SK-N-SH (cell line): ENCODE results near the gene C11orf91. TPM values are rescaled to one million over a fixed set of nuclear protein-coding genes. Genes with fewer than 3 reads are reported as not detected.

ENCODE experiments used
- CTCF ChIA-PET: fragments of 300-600, 350-600 bp; formaldehyde crosslinking; extraction: SDS; loops from one replicate; lab custom pipeline; 2021; lab: Yijun Ruan, JAX
- POLR2A ChIA-PET: fragments of 350-600 bp; sonication (Branson Sonifier 250); formaldehyde crosslinking; extraction: SDS; loops from one replicate; lab custom pipeline; 2020; ENCODE audit warnings: antibody characterized with exemption, inconsistent platforms; lab: Yijun Ruan, JAX
- DNase-seq: peaks from one replicate; pipeline ENCODE4 v3.0.0; 2012
- H2AFZ ChIP-seq: fragments of 200-600 bp; sonication (generic); 2 replicates; pipeline ENCODE4 v1.8.1; 2016; ENCODE audit warnings: antibody characterized with exemption, mild to moderate bottlenecking, low read depth
- H3F3A ChIP-seq: fragments of 200-600 bp; sonication (generic); replicated peaks from 2 replicates; pipeline ENCODE3; 2016; ENCODE audit warnings: antibody characterized with exemption, mild to moderate bottlenecking; ENCODE audit not compliant: insufficient read depth
- H3K27ac ChIP-seq, 2 experiments: fragments of 200-500 bp in 1 of 2; fragments of 200-600 bp in 1 of 2; sonication (Bioruptor generic) in 1 of 2; sonication (generic), shearing (Covaris generic) in 1 of 2; 2 replicates each; pipeline versions ENCODE4 v1.5.1 to v1.6.1; 2014 to 2016; ENCODE audit warnings: low read depth in 2 of 2, inconsistent platforms in 1 of 2, low read length in 1 of 2, mild to moderate bottlenecking in 1 of 2, mixed read lengths in 1 of 2
- H3K27me3 ChIP-seq: fragments of 200-600 bp; sonication (generic), shearing (Covaris generic); 2 replicates; pipeline ENCODE4 v1.6.1; 2016; ENCODE audit warnings: mixed run types; ENCODE audit not compliant: insufficient read depth
- H3K36me3 ChIP-seq, 2 experiments: fragments of 200-500 bp in 1 of 2; fragments of 200-600 bp in 1 of 2; sonication (Bioruptor generic) in 1 of 2; sonication (generic) in 1 of 2; replicated peaks in 1 of 2; 2 replicates each; pipeline versions ENCODE3 to v1.5.1; 2014 to 2016; ENCODE audit warnings: low read length in 1 of 2, mild to moderate bottlenecking in 1 of 2; ENCODE audit not compliant: insufficient read depth in 2 of 2, control insufficient read depth in 1 of 2
- H3K4me1 ChIP-seq, 2 experiments: fragments of 200-500 bp in 1 of 2; fragments of 200-600 bp in 1 of 2; sonication (Bioruptor generic) in 1 of 2; sonication (generic), shearing (Covaris generic) in 1 of 2; 2 replicates each; pipeline versions ENCODE4 v1.5.1 to v1.6.1; 2014 to 2016; ENCODE audit warnings: low read depth in 1 of 2, low read length in 1 of 2, mixed run types in 1 of 2; ENCODE audit not compliant: insufficient read depth in 2 of 2, control insufficient read depth in 1 of 2
- H3K4me2 ChIP-seq: fragments of 200-600 bp; sonication (generic), shearing (Covaris generic); 2 replicates; pipeline ENCODE4 v1.6.1; 2017; ENCODE audit warnings: mixed run types
- H3K4me3 ChIP-seq, 2 experiments: fragments of 200-500 bp in 1 of 2; fragments of 200-600 bp in 1 of 2; sonication (Bioruptor generic) in 1 of 2; sonication (generic), shearing (Covaris generic) in 1 of 2; 2 replicates each; pipeline versions ENCODE4 v1.5.1 to v1.8.1; 2014 to 2016; ENCODE audit warnings: low read depth in 2 of 2, inconsistent platforms in 1 of 2, low read length in 1 of 2, mild to moderate bottlenecking in 1 of 2, mixed read lengths in 1 of 2, moderate library complexity in 1 of 2
- H3K79me2 ChIP-seq: fragments of 200-600 bp; sonication (generic); 2 replicates; pipeline ENCODE4 v1.8.1; 2017; ENCODE audit warnings: mild to moderate bottlenecking; ENCODE audit not compliant: insufficient read depth
- H3K9ac ChIP-seq: fragments of 200-600 bp; sonication (generic); 2 replicates; pipeline ENCODE4 v1.6.1; 2017; ENCODE audit warnings: mixed run types
- H3K9me2 ChIP-seq: fragments of 200-600 bp; sonication (generic); 2 replicates; pipeline ENCODE4 v1.6.1; 2017; ENCODE audit warnings: mixed run types
- H3K9me3 ChIP-seq: fragments of 200-600 bp; sonication (generic); 2 replicates; pipeline ENCODE4 v1.6.1; 2017; ENCODE audit warnings: mixed run types, mild to moderate bottlenecking, moderate library complexity
- H4K20me1 ChIP-seq: fragments of 200-600 bp; sonication (generic); 2 replicates; pipeline ENCODE4 v1.6.1; 2017; ENCODE audit warnings: mild to moderate bottlenecking, mixed run types; ENCODE audit not compliant: insufficient read depth
- CHD2 ChIP-seq: fragments of 150-350 bp; IDR thresholded peaks from 2 replicates; pipeline ENCODE4 v1.6.1; 2018; ENCODE audit warnings: low read length; ENCODE audit not compliant: partially characterized antibody
- CTCF ChIP-seq: fragments of 200-600 bp; sonication (generic); IDR thresholded peaks from 2 replicates; pipeline ENCODE4 v1.6.1; 2017; ENCODE audit warnings: antibody characterized with exemption, mild to moderate bottlenecking, moderate library complexity
- ELF1 ChIP-seq: IDR thresholded peaks from 2 replicates; pipeline ENCODE4 v1.4.0; 2012
- FOSL2 ChIP-seq: IDR thresholded peaks from 2 replicates; pipeline ENCODE4 v1.4.0; 2012; ENCODE audit warnings: low read depth, mild to moderate bottlenecking, moderate library complexity, borderline replicate concordance
- FOXJ3 ChIP-seq: sonication (generic); formaldehyde crosslinking; IDR thresholded peaks from 2 replicates; pipeline ENCODE4 v1.5.1; 2020; ENCODE audit warnings: mild to moderate bottlenecking, missing genetic modification reagents
- FOXM1 ChIP-seq: IDR thresholded peaks from 2 replicates; pipeline ENCODE4 v1.4.0; 2012; ENCODE audit warnings: low read depth, mild to moderate bottlenecking
- GABPA ChIP-seq: IDR thresholded peaks from 2 replicates; pipeline ENCODE4 v1.4.0; 2012; ENCODE audit warnings: low read depth, mild to moderate bottlenecking
- GATA2 ChIP-seq: sonication (generic); formaldehyde crosslinking; IDR thresholded peaks from 2 replicates; pipeline ENCODE4 v1.5.0; 2020; ENCODE audit warnings: mild to moderate bottlenecking, missing genetic modification reagents
- JUND ChIP-seq: IDR thresholded peaks from 2 replicates; pipeline ENCODE4 v1.4.0; 2012
- MAX ChIP-seq: IDR thresholded peaks from 2 replicates; pipeline ENCODE4 v1.4.0; 2012; ENCODE audit warnings: low read depth
- MXI1 ChIP-seq: IDR thresholded peaks from 2 replicates; pipeline ENCODE4 v1.6.1; 2012; ENCODE audit warnings: mild to moderate bottlenecking, low read depth, low read length, improper control_type of control experiment
- POLR2AphosphoS5 ChIP-seq: IDR thresholded peaks from 2 replicates; pipeline ENCODE4 v1.6.1; 2012; ENCODE audit warnings: low read depth, low read length
- RAD21 ChIP-seq: IDR thresholded peaks from 2 replicates; pipeline ENCODE4 v1.6.1; 2012; ENCODE audit warnings: mild to moderate bottlenecking, low read length
- RCOR1 ChIP-seq: fragments of 150-350 bp; IDR thresholded peaks from 2 replicates; pipeline ENCODE4 v1.6.1; 2017; ENCODE audit warnings: antibody characterized with exemption, low read length
- RXRA ChIP-seq: IDR thresholded peaks from 2 replicates; pipeline ENCODE4 v1.4.0; 2012; ENCODE audit warnings: low read depth, mild to moderate bottlenecking, borderline replicate concordance
- SIN3A ChIP-seq: IDR thresholded peaks from 2 replicates; pipeline ENCODE4 v1.6.1; 2012; ENCODE audit warnings: low read depth, mild to moderate bottlenecking, low read length, moderate library complexity, borderline replicate concordance
- SMC3 ChIP-seq: IDR thresholded peaks from 2 replicates; pipeline ENCODE4 v1.6.1; 2012; ENCODE audit warnings: low read depth, low read length, improper control_type of control experiment
- TAF1 ChIP-seq: IDR thresholded peaks from 2 replicates; pipeline ENCODE4 v1.6.1; 2012; ENCODE audit warnings: low read depth, mild to moderate bottlenecking, low read length, moderate library complexity, borderline replicate concordance
- TCF12 ChIP-seq: IDR thresholded peaks from 2 replicates; pipeline ENCODE4 v1.4.0; 2012
- USF2 ChIP-seq: fragments of 150-350 bp; IDR thresholded peaks from 2 replicates; pipeline ENCODE4 v1.6.1; 2017; ENCODE audit warnings: antibody characterized with exemption, low read length, low read depth, borderline replicate concordance
- WGBS: methylation state at CpG from one replicate; pipeline ENCODE4 v1.1.6; 2017; ENCODE audit warnings: low lambda C conversion rate; 5-methylcytosine and 5-hydroxymethylcytosine counted together
- polyA plus RNA-seq, 3 experiments: library from polyadenylated mRNA; depleted of rRNA; stranded (reverse); fragments of >200 nt; gene quantifications; 2 replicates each; pipeline ENCODE4 v1.2.3, GENCODE V29; 2012
- TF ChIP-seq, protein P1 (sequence below): IDR thresholded peaks from 2 replicates; pipeline ENCODE4; 2012

Gene C11orf91
- polyA plus RNA-seq, 1 of the 3 experiments (the other 2 are of a cell fraction), result 0.15 TPM

GRCh38 chr11:33722590-33723234 is 22.1 kb upstream of the C11orf91 start:
- peak overlapping the region; percentile 74; the same call in 1 of the 2 replicates for H3K9ac ChIP-seq
- peak overlapping the region; percentile 40 to 98 for H3K27ac ChIP-seq
- no peaks in the 10 kb centered on the region for H3K9me3 ChIP-seq
- TF ChIP-seq POLR2AphosphoS5 (no peak), FOXM1 (no peak), SMC3 (no peak), TAF1 (no peak), USF2 (no peak), RAD21 (no peak), JUND (0 out of 2 replicates have a peak, but pooled peaks have one; percentile 20), GABPA (no peak), GATA2 (CRISPR knock-in tag) (no peak), MAX (no peak), TCF12 (no peak), CHD2 (no peak), SIN3A (no peak), RXRA (no peak), ELF1 (no peak), FOSL2 (0 out of 2 replicates have a peak, but pooled peaks have one; percentile 37), RCOR1 (no peak), FOXJ3 (CRISPR knock-in tag) (no peak), MXI1 (no peak), CTCF (no peak)
- TF ChIP-seq, protein P1, sequence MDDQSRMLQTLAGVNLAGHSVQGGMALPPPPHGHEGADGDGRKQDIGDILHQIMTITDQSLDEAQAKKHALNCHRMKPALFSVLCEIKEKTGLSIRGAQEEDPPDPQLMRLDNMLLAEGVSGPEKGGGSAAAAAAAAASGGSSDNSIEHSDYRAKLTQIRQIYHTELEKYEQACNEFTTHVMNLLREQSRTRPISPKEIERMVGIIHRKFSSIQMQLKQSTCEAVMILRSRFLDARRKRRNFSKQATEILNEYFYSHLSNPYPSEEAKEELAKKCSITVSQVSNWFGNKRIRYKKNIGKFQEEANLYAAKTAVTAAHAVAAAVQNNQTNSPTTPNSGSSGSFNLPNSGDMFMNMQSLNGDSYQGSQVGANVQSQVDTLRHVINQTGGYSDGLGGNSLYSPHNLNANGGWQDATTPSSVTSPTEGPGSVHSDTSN, result peak; percentile 23; the same call in 1 of the 2 replicates
- peak overlapping the region; percentile 23 for H3K4me2 ChIP-seq
- H3F3A ChIP-seq, result peaks cover 60% of the 10 kb centered on the region
- H3K79me2 ChIP-seq, result peaks cover 100% of the 10 kb centered on the region
- 59% methylated on average over 2 of the region's 2 CpGs for WGBS
- H4K20me1 ChIP-seq, result peaks cover 59% of the 10 kb centered on the region
- no peaks in the 10 kb centered on the region for H3K9me2 ChIP-seq
- no peak overlapping the region for H2AFZ ChIP-seq
- no peak for DNase-seq
- ChIA-PET POLR2A (no interaction called here), CTCF (interaction anchor here (0.5 to 1.7 kb wide), 3 partner anchors 86 to 422 kb away, joined by 3 to 4 read pairs (median 3); no protein-coding TSS in a partner anchor)
- H3K4me1 ChIP-seq, result peaks cover 0 to 48% of the 10 kb centered on the region in 2 experiments
- 0 out of 4 replicates have a peak overlapping the region, but pooled peaks of 1 of the 2 experiments have one; percentile 3 for H3K4me3 ChIP-seq
- H3K27me3 ChIP-seq, result no peaks in the 10 kb centered on the region
- peaks cover 21 to 42% of the 10 kb centered on the region in 2 experiments for H3K36me3 ChIP-seq
